HG03280 (cell line): ENCODE data around the gene PKHD1.
A peak's percentile ranks its signal among the peaks of the same experiment; 100 is the strongest.

ENCODE experiments used
- ATAC-seq: cut with Tn5 transposase; IDR thresholded peaks from one replicate; pipeline ENCODE4 v1.9.1; 2021; ENCODE audit warnings: mild to moderate bottlenecking, moderate library complexity; ENCODE audit not compliant: unreplicated experiment

Gene PKHD1

DNA sequence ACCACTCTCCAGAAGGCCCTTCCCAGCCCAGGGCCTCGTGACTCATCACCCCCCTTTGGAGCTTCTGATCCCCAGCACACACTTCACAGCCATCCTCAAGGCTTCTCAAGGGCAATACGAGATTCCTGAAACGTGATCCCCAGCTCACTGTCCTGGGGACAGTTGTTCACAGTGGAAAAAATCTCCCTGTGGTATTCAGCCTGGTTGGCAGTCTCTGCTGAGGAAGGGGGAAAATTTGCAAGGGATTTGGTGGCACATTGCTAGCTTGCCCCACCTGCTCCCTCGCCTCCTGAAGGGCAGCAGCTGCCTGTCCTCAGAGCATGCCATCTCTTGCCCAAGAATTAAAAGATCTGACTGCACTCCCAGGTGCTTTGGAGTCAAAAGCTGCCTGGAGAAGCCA, 20.7 kb upstream of the PKHD1 start:
- ATAC-seq = no peak

DNA sequence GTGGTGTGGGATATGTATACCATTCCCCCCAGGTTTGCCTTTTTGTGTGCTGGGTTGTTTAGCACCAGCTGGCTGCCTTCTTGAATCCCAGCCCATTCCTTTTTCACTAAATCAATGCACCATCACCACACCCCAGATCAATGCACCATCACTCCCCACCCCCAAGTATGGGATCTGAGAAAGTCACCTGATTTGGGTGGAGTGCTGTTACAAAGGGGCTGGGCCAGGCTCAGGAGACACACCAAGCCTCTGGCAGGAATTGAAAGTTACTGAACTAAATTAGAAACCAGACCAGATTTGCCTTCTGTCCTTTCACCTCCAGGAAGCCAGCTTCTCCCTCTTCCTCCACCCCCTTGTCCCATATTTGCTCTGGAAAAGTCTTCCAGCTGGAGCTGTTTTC, 19.6 kb upstream of the PKHD1 start:
- no peak for ATAC-seq

DNA sequence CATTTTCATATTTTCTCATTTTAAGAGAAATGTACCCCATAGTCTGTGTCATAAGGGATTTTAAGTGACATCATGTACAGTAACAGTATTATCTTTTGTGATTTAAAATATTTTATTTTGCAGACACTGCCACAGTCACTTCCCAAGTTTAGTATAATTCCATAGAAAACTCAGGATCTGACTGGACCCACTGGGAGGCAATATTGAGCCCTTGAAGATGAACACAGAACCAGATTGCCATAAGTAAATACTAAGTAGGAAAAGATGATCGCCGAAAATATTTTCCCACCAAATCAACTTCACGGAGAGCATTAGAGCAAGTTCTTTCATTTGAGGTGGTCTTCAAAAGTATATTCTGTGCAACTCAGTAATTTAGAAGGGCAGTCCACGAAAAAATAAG, 17.6 kb upstream of the PKHD1 start:
- ATAC-seq = no peak

DNA sequence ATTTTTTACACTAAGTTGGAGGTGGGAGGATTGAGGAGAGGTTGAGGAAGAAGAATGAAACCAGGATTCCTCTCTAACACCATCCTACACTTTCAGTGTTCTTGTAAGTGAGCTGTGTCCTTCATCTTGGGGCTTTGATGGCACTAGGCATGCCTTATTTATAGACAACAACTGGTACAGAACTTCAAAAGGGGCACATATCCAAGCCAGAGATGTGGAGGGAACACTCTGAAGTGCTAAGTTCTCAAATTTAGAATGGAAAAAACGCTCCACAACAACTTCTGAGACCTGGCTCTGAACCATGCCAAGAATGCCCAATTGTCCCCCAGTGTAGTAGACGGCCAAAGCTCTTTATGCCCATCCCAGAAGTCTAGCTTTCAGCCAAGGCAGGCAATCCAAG, 16.2 kb upstream of the PKHD1 start:
- ATAC-seq = no peak

DNA sequence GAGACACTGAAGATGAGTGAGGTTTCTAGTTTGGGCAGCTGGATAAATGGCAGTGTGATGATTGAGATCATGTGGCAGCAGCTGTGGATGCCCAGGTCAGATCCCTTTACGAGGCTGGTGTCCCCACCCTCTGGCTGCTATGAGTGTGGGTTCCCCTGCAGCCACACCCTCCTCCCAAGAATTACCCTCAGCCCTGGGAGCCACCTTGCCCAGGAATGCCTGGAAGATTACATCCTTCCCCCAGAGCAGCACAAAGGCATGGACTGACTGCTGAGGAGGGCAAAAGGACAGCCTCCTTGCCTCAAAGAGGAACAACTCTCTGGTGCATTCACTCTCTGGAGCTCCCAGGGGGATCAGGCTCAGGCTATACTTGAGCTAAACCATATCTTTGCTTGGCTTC, 15.0 kb upstream of the PKHD1 start:
- ATAC-seq = no peak

DNA sequence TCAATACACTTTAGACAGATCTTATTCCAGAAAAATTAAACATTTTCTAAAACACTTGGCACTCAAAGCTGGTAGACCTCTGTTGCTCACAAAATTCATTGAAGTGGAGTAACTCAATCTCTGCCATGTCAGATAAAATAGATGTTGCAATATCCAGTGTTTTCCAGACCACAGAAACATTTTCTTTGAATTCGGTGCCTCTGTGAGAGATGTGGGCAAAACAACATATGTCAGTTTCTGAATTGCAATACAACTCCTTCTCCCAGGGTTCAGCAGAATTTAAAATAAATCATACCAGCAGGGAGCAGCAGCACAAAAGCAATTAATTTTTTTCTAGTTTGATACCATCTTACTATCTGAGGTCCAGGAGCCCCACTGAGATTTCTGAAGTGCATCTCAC, 11.3 kb upstream of the PKHD1 start:
- ATAC-seq = no peak

DNA sequence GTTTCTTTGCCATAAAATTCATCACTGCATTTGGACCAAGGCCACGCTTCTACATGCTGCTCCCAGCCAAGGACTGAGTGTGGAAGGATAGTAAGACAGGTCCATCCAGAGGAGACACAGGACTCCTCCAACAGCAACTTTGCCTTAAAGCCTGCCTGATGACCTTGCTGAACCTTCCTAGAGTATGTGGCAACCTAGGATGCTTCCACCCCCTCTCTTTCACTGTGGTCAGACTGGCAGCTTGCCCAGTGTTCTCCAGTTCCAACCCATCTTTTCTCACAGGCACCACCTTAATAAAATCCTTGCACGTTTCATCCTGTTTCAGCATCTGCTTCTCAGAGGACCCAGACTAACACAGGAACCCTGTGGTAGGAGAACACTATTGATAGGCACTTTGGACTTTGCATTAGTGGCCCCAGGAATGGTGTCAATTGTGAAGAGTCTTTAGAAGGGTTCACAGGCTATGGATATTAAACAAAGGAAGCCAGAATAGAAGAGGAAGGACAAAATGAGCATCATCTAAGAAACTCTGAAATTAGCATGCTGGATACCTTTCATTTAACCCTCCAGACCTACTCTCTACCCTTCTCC, 2.4 kb upstream of the PKHD1 start:
- ATAC-seq = no peak

DNA sequence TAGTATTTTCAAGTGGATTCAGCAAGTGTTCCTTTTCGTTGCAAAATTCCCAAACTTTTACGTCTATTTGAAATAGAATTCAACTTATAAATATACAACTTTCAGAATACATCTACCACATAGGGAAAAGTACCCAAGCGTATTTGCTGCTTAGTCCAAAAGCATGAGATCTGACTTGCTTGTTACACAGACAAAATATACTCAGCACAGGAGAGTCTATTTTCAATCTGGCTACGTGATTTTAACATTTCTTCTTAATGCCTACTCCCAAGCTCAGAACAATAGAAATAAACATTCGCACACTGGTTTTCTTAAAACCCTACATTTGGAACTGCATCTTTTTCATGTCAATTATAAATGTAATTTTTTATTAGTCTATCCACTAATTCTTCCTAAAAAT, 672 bp downstream of the PKHD1 start:
- ATAC-seq = no peak

DNA sequence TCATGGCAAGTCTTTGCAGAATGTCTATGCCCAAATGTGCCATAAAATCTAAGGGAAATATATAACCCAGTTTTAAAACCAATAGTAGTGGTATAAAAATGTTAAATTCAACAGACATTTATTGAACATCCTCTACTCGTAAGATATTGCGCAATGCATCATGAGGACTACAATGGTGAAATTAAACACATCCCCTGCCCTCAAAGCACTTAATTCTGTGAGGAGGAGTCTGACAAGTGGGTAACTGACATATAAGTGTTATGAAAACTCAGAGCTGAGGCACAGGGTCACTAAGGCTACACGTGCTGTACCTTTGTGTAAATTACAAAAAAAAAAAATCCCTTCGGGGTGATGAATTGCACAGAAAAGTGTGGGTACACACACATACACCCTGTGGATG, 6.2 kb downstream of the PKHD1 start:
- ATAC-seq = no peak

DNA sequence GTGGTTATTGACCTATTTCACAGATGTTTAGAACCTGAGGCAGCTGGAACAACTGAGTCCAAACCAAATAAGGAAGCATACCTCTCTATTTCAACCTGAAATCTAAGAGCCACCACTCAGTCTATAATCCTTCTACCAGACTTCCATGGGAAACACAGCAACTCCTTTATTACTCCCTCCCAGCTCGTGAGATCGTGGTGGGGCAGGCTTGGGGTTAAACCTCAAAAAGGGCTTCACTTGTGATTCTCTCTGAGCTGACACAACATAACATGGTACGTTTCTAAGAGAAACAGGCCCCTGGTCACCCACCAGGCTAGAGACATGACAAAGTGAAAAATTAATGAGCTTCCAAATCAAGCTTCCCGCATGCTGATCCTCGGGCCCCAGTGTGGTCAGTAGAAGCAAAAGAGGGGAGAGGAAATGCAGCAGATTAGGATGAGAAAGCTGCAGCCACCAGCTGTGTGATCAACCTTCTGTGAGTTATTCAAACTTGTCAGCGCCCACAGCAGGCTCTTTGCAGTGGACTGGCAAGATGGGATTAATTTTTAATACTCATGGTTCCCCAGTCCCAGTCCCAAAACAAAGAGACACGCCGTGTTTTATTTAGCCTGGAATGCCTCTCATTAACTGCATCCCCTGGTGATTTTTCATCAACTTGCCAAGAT, 9.3 kb downstream of the PKHD1 start:
- no peak for ATAC-seq

DNA sequence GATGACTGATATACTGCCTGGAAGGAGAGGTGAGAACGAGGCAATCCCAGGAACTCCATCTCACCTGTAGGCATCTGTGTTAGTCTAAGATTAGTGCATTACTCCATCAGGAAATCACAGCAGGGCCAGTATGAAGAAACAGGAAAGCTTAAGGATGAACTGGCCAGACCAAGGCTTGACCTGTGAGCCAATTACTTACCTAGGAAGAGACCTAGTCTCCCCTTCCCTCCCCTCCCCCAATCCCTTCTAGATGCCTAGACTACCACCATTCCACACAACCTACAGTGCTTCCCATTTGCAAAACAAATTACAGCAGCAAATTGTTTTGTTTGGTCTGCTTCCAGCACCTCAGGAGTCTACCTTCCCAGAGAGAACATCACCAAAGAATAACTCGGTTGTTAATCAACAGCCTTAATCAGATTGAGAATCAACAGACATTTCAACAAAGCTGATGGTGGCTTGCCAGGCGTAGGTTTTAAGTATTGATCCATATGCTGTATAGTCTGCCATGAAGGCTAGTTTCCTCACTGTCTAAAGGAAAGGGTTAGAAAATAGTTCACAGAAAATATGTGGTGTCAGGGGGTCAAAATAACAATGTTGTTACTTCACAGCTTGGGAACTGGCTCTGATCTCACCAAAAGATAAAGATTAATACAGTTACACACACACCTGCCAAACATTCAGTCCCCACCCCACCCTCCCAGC, 10.1 kb downstream of the PKHD1 start:
- ATAC-seq = no peak

DNA sequence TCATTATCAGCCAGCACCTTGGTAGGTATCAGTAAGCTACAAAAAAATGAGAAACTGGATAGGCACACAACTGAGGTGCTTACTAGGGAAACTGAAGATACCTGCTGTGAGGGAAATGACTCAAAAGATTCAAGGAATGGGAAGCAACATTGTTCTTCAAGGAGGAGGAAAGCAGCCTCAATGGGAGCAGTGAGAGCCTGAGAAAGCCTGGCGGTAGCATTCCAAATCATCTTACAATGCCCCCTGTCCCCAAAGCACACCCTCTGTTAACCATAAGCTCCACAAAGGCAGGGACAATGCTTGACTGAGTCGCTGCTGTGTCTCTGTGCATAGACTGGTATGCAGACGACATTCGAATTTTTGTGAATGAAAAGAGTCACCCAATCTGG, 10.6 kb downstream of the PKHD1 start:
- no peak for ATAC-seq

DNA sequence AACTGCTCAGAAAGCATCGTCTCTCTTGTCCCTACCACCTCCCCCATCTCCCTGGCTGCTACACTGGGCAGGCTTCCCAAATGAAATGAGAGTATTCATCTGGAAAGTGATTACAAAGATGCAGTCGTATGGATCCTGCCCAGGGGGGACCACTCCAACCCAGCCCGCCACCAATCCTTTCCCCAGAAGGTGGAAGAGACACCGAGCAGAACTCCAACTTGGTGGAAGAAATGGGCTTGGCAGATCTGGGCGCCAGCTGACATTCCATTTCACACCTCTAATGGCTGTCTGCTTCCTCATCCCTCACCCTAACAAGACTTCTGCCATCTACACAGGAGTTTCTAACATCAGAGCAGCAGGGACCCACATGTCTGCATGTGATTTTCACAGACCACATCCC, 12.7 kb downstream of the PKHD1 start:
- no peak for ATAC-seq

DNA sequence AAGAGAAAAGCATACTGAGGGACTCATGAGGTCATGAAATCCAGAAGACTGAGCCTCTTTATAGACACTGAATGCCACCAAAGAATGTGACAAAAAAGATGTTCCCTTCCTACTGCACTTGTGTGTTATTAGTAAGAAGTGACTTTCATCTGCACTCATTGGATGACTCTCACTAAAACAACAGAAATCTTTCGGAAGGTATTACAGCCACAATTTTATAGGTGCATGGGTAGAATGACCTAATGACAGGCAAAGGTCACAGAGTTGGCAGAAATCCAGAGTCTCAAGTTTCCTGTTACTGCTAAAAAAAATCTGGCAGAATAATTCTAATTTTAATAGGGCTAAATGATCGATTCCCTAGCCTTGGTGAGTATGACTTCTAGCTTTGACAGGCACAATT, 13.3 kb downstream of the PKHD1 start:
- no peak for ATAC-seq

DNA sequence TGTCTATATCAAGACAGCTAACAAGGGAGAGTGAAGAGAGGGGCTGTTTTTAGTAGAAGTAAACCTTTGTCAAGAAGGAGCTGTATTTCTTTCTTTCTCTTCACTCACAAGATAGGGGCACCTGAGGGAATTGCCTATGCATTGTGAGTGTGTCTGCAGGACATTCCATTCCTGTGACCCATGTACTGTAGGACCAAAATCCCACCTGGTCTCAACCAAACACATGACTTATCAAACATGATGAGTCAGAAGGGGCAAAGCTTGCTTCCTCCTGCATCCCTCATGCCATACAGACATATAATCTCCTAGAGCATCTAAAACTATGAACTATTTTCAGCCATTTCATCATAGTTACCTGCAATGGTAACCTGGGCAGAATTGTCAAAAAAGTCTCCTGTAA, 21.8 kb downstream of the PKHD1 start:
- ATAC-seq = no peak

DNA sequence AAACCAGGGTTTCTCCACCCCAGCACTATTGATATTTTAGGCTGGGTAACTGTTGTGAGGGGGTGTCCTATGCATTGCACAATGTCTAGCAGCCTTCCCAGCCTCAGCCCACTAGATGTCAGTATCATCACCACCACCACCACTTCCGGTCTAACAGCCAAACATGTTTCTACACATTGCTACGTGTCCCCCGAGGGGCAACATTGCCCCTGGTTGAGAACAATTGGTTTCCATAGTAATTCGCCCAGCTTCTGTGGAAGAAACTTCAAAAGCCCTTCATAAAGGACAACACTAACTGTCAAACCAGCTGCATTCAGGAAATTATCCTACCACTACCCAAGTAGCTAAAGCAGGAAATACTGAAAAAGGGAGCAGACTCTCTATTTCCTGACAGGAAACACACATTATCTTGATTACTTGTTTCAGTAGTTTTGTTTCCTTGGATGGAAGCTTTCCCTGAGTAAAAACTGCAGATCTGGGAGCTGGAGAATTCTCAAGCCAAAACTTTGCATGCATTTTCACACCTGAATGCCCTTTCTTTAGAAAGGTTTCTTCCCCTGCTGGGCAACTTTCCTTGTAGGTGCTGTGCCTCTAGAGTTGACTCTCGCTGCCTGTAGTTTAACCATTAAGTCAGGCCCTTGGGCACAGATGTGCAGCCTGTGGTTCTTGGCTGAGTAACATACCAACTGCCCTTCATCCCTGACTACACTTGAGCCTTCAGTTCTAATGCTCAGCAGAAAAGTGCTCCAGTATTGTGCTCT, 23.6 kb downstream of the PKHD1 start:
- peak; percentile 99 for ATAC-seq

DNA sequence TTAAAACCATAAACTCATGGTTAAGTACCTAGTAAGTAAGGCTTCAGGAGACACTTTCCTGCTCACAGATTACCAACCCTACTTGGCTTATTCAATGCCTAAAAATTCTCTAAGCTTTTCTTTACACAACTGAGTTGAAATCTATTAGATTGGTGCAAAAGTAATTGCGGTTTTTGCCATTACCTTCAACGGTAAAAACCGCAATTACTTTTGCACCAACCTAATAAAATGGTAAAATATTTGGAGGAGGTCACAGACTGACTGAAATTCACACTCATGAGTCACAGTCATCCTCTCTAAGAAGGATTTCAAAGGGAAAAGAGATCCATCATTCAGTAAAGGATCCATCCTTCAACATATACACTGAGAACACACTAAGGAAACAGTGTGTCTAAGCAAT, 25.9 kb downstream of the PKHD1 start:
- ATAC-seq = no peak

DNA sequence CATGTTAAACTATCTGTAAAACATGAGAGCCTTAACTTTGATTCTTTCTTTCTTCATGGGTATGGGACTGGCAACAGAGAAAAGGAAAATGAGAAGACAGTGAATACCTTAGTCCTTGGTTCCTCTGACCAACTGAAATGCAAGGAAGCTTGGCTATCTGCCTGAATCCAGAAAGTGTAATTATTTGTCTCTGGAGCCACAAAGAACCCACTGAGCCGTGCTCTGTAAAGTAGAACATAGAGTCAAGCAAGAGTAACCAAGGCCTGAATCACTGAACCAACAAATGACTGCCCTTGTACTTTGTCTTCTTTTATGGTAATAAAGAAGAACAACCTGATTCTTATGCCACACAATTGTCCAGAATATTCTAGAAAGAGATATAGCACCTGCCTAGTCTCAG, 27.6 kb downstream of the PKHD1 start:
- ATAC-seq = no peak

DNA sequence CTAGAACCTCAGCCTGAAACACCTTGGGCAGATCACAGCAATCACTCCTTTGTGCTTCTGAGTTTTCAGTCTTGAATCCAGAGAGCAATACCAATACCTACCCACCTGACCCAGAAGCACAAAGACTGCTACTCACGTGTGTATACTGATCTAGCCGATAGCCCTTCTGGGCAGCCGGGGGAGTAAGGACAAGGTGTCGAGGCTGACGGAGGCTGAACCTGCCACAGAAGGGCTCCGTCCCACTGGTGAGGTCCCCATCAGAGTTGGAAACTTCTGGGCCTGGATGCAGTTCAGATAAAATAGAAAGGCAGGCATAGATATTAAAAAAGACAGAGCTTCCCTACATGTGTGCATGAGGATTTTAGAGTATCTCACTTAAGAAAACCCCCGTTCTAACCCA, 32.0 kb downstream of the PKHD1 start:
- no peak for ATAC-seq

DNA sequence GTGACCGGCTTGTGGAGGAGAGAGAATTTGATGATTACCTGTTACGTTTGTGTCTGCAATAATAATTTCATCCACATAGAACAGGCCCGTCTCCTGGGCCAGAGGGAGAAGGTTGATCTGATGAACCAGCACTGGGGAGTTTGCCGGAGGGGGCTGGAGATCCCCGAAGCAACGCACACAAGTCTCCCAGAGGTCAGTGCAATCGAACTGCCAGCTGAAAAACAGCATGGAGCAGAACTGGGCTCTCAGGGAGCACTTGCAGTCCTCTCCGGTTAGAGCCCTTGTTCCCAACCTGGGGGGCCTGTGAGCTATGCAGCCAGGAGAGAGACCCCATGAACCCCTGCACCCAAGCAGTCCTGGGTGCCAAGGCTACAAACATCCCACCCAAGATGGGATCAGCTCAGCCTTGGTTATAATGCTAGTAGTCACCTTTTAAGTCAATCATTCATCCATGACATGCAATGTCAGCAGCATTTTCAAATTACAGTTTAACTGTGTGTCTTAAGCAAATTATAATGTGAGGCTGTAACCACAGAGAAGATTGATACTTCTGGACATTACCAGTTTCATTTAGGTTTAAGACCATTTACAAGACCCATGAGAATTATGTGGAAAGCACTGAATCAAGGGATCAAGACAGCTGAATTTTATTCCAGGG, 34.2 kb downstream of the PKHD1 start:
- no peak for ATAC-seq

DNA sequence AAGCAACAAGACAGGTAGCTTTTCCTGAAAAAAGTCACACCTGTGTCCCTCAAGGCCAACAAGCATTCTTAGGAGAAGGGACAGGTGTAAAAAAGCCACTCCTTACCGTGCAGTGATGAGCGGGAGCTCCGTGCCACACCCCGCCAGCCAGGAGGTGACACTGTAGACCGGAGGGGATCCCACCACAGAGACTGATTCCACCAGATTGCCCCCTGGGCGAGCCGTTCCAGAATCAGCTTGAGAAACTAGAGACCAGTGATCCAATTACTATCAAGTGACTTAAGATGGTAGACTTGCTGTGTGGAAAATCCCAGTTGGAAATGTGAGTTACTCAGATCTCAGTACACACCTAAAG, 37.4 kb downstream of the PKHD1 start:
- ATAC-seq = no peak
